ENCODE measurements around the gene NR1D2. TPM values are rescaled to one million over a fixed set of nuclear protein-coding genes. Genes with fewer than 3 reads are reported as not detected.

The NR1D2 gene
- total RNA-seq, 5 donors from 2014 or later (not counting 1 experiment from before 2014, with no cell fraction given): 44.4 to 96.7 (median 51.7) TPM

- no peaks in the 10 kb centered on the region for H3K27me3 Mint-ChIP-seq
- peaks cover 38% of the 10 kb centered on the region for H3K36me3 Mint-ChIP-seq
- no peak overlapping the region for H3K27ac ChIP-seq (ENCODE audit: low read length)
- H3K4me3 Mint-ChIP-seq: no peak overlapping the region
- no peak for ATAC-seq (replicated peaks in 1 of 4)
- no peak overlapping the region for H3K27ac Mint-ChIP-seq
- H3K4me1 Mint-ChIP-seq: peaks cover 0 to 5% (median 0%) of the 10 kb centered on the region in 3 donors
- CTCF ChIA-PET: no interaction called here
- no peaks in the 10 kb centered on the region for H3K9me3 ChIP-seq
- no peaks in the 10 kb centered on the region for H3K9me3 Mint-ChIP-seq
- no CpG with 5 or more reads among the region's 4 CpGs for WGBS (ENCODE audit: insufficient coverage)
- H3K4me3 ChIP-seq (ENCODE audit: control insufficient read depth in 1 of 2, extremely low read depth in 1 of 2, low read length in 1 of 2): no peak overlapping the region
- peaks cover 4 to 28% of the 10 kb centered on the region in 2 donors for H3K36me3 ChIP-seq (ENCODE audit: control insufficient read depth in 2 of 2, extremely low read depth in 1 of 2, insufficient read depth in 1 of 2, low read length in 1 of 2)
- no peaks in the 10 kb centered on the region for H3K4me1 ChIP-seq (ENCODE audit: control insufficient read depth in 1 of 2, extremely low read depth in 1 of 2, insufficient read depth in 2 of 2, low read length in 2 of 2)
- no peaks in the 10 kb centered on the region for H3K27me3 ChIP-seq (replicated peaks in 1 of 2; ENCODE audit: control insufficient read depth in 2 of 2, extremely low read depth in 1 of 2, insufficient read depth in 2 of 2, low read length in 1 of 2)
- DNase-seq: no peak
- POLR2A ChIA-PET: interaction anchor here in 1 of 2 donors (0.6 kb wide), 1 partner anchor 68 kb away, joined by 7 read pairs; no protein-coding TSS in a partner anchor
Observed at GRCh38 chr3:23976555-23976954, 31.5 kb downstream of the NR1D2 start.

- Histone ChIP-seq H3K9me3 (no peaks in the 10 kb centered on the region), H3K36me3 (ENCODE audit: control insufficient read depth in 2 of 2, extremely low read depth in 1 of 2, insufficient read depth in 1 of 2, low read length in 1 of 2) (peaks cover 4 to 19% of the 10 kb centered on the region in 2 donors), H3K4me3 (ENCODE audit: control insufficient read depth in 1 of 2, extremely low read depth in 1 of 2, low read length in 1 of 2) (no peak overlapping the region), H3K27me3 (replicated peaks in 1 of 2; ENCODE audit: control insufficient read depth in 2 of 2, extremely low read depth in 1 of 2, insufficient read depth in 2 of 2, low read length in 1 of 2) (no peaks in the 10 kb centered on the region), H3K4me1 (ENCODE audit: control insufficient read depth in 1 of 2, extremely low read depth in 1 of 2, insufficient read depth in 2 of 2, low read length in 2 of 2) (no peaks in the 10 kb centered on the region), H3K27ac (ENCODE audit: low read length) (no peak overlapping the region)
- H3K4me3 Mint-ChIP-seq: no peak overlapping the region
- no peaks in the 10 kb centered on the region for H3K9me3 Mint-ChIP-seq
- POLR2A ChIA-PET: interaction anchor here in 1 of 2 donors (0.5 kb wide), 1 partner anchor 73 kb away, joined by 4 read pairs; no protein-coding TSS in a partner anchor
- H3K4me1 Mint-ChIP-seq: peaks cover 0 to 9% (median 0%) of the 10 kb centered on the region in 3 donors
- peaks cover 23% of the 10 kb centered on the region for H3K36me3 Mint-ChIP-seq
- ATAC-seq (replicated peaks in 1 of 4): no peak
- H3K27me3 Mint-ChIP-seq: no peaks in the 10 kb centered on the region
- no peak overlapping the region for H3K27ac Mint-ChIP-seq
- no peak for DNase-seq
- CTCF ChIA-PET: interaction anchor here in 1 of 2 donors (1.3 kb wide), 1 partner anchor 11 kb away, joined by 3 read pairs; no protein-coding TSS in a partner anchor
Observed at GRCh38 chr3:23979569-23979968, 34.5 kb downstream of the NR1D2 start.

- peak in 2 of 4 experiments; percentile 10 to 26 for ATAC-seq (replicated peaks in 1 of 4)
- no peaks in the 10 kb centered on the region for H3K27me3 Mint-ChIP-seq
- H3K9me3 Mint-ChIP-seq: peaks cover 0 to 3% (median 0%) of the 10 kb centered on the region in 3 donors
- 87% methylated on average over 7 of the region's 7 CpGs for WGBS (ENCODE audit: insufficient coverage)
- no peak overlapping the region for H3K27ac Mint-ChIP-seq
- Histone ChIP-seq H3K36me3 (ENCODE audit: control insufficient read depth in 2 of 2, extremely low read depth in 1 of 2, insufficient read depth in 1 of 2, low read length in 1 of 2) (peaks cover 4 to 14% of the 10 kb centered on the region in 2 donors), H3K27ac (ENCODE audit: low read length) (no peak overlapping the region), H3K4me3 (ENCODE audit: control insufficient read depth in 1 of 2, extremely low read depth in 1 of 2, low read length in 1 of 2) (no peak overlapping the region), H3K4me1 (ENCODE audit: control insufficient read depth in 1 of 2, extremely low read depth in 1 of 2, insufficient read depth in 2 of 2, low read length in 2 of 2) (no peaks in the 10 kb centered on the region), H3K9me3 (no peaks in the 10 kb centered on the region), H3K27me3 (replicated peaks in 1 of 2; ENCODE audit: control insufficient read depth in 2 of 2, extremely low read depth in 1 of 2, insufficient read depth in 2 of 2, low read length in 1 of 2) (no peaks in the 10 kb centered on the region)
- peaks cover 18% of the 10 kb centered on the region for H3K36me3 Mint-ChIP-seq
- H3K4me3 Mint-ChIP-seq: no peak overlapping the region
- ChIA-PET CTCF (interaction anchor here in 1 of 2 donors (0.6 kb wide), 1 partner anchor 174 kb away, joined by 3 read pairs; no protein-coding TSS in a partner anchor), POLR2A (interaction anchor here (0.5 to 0.7 kb wide), 2 partner anchors 18 to 19 kb away, joined by 3 to 5 read pairs; no protein-coding TSS in a partner anchor)
- DNase-seq: no peak
- H3K4me1 Mint-ChIP-seq: peaks cover 0 to 9% (median 0%) of the 10 kb centered on the region in 3 donors
Observed at GRCh38 chr3:23981136-23981535, 36.0 kb downstream of the NR1D2 start.

GRCh38 chr3:23981955-23982354, 36.9 kb downstream of the NR1D2 start:
- H3K4me3 ChIP-seq (ENCODE audit: control insufficient read depth in 1 of 2, extremely low read depth in 1 of 2, low read length in 1 of 2): no peak overlapping the region
- WGBS (ENCODE audit: insufficient coverage): 83% methylated on average over 5 of the region's 5 CpGs
- H3K27ac Mint-ChIP-seq: no peak overlapping the region
- H3K27me3 ChIP-seq (replicated peaks in 1 of 2; ENCODE audit: control insufficient read depth in 2 of 2, extremely low read depth in 1 of 2, insufficient read depth in 2 of 2, low read length in 1 of 2): no peaks in the 10 kb centered on the region
- H3K36me3 ChIP-seq (ENCODE audit: control insufficient read depth in 2 of 2, extremely low read depth in 1 of 2, insufficient read depth in 1 of 2, low read length in 1 of 2): peaks cover 0 to 8% of the 10 kb centered on the region in 2 donors
- no peaks in the 10 kb centered on the region for H3K9me3 ChIP-seq
- peaks cover 13% of the 10 kb centered on the region for H3K36me3 Mint-ChIP-seq
- H3K4me1 ChIP-seq (ENCODE audit: control insufficient read depth in 1 of 2, extremely low read depth in 1 of 2, insufficient read depth in 2 of 2, low read length in 2 of 2): no peaks in the 10 kb centered on the region
- H3K27me3 Mint-ChIP-seq: no peaks in the 10 kb centered on the region
- ChIA-PET CTCF (no interaction called here), POLR2A (interaction anchor here (0.5 to 0.7 kb wide), 2 partner anchors 19 to 135 kb away, joined by 3 read pairs; no protein-coding TSS in a partner anchor)
- peaks cover 0 to 9% (median 0%) of the 10 kb centered on the region in 3 donors for H3K4me1 Mint-ChIP-seq
- H3K4me3 Mint-ChIP-seq: no peak overlapping the region
- DNase-seq (no peak), ATAC-seq (replicated peaks in 1 of 4) (peak in 3 of 4 experiments; percentile 17 to 29 (median 28))
- no peak overlapping the region for H3K27ac ChIP-seq (ENCODE audit: low read length)
- peaks cover 0 to 3% (median 0%) of the 10 kb centered on the region in 3 donors for H3K9me3 Mint-ChIP-seq

GRCh38 chr3:23984934-23985333, 39.8 kb downstream of the NR1D2 start:
- H3K4me1 Mint-ChIP-seq: peaks cover 0 to 9% (median 0%) of the 10 kb centered on the region in 3 donors
- Histone ChIP-seq H3K27ac (ENCODE audit: low read length) (no peak overlapping the region), H3K36me3 (ENCODE audit: control insufficient read depth in 2 of 2, extremely low read depth in 1 of 2, insufficient read depth in 1 of 2, low read length in 1 of 2) (no peaks in the 10 kb centered on the region), H3K4me1 (ENCODE audit: control insufficient read depth in 1 of 2, extremely low read depth in 1 of 2, insufficient read depth in 2 of 2, low read length in 2 of 2) (no peaks in the 10 kb centered on the region), H3K27me3 (replicated peaks in 1 of 2; ENCODE audit: control insufficient read depth in 2 of 2, extremely low read depth in 1 of 2, insufficient read depth in 2 of 2, low read length in 1 of 2) (no peaks in the 10 kb centered on the region), H3K9me3 (no peaks in the 10 kb centered on the region), H3K4me3 (ENCODE audit: control insufficient read depth in 1 of 2, extremely low read depth in 1 of 2, low read length in 1 of 2) (no peak overlapping the region)
- H3K27me3 Mint-ChIP-seq: no peaks in the 10 kb centered on the region
- ChIA-PET CTCF (no interaction called here), POLR2A (no interaction called here)
- DNase-seq (no peak), ATAC-seq (replicated peaks in 1 of 4) (no peak)
- WGBS (ENCODE audit: insufficient coverage): 100% methylated on average over 3 of the region's 3 CpGs
- no peak overlapping the region for H3K27ac Mint-ChIP-seq
- peaks cover 0 to 3% (median 0%) of the 10 kb centered on the region in 3 donors for H3K9me3 Mint-ChIP-seq
- no peak overlapping the region for H3K4me3 Mint-ChIP-seq
- H3K36me3 Mint-ChIP-seq: peaks cover 4% of the 10 kb centered on the region

GRCh38 chr3:23985747-23986544, 40.9 kb downstream of the NR1D2 start:
- H3K27ac ChIP-seq (ENCODE audit: low read length): no peak overlapping the region

More at GRCh38 chr3:23985747-23986544, 40.9 kb downstream of the NR1D2 start:
- no peaks in the 10 kb centered on the region for H3K9me3 ChIP-seq
- H3K27ac Mint-ChIP-seq: no peak overlapping the region
- no peaks in the 10 kb centered on the region for H3K27me3 Mint-ChIP-seq
- ChIA-PET POLR2A (no interaction called here), CTCF (no interaction called here)
- no peaks in the 10 kb centered on the region for H3K27me3 ChIP-seq (replicated peaks in 1 of 2; ENCODE audit: control insufficient read depth in 2 of 2, extremely low read depth in 1 of 2, insufficient read depth in 2 of 2, low read length in 1 of 2)
- no peak overlapping the region for H3K4me3 Mint-ChIP-seq
- peaks cover 0 to 3% (median 0%) of the 10 kb centered on the region in 3 donors for H3K9me3 Mint-ChIP-seq
- ATAC-seq (replicated peaks in 1 of 4) (no peak), DNase-seq (no peak)
- no peaks in the 10 kb centered on the region for H3K36me3 Mint-ChIP-seq
- H3K4me1 Mint-ChIP-seq: peaks cover 0 to 9% (median 0%) of the 10 kb centered on the region in 3 donors
- H3K4me1 ChIP-seq (ENCODE audit: control insufficient read depth in 1 of 2, extremely low read depth in 1 of 2, insufficient read depth in 2 of 2, low read length in 2 of 2): no peaks in the 10 kb centered on the region
- no CpG with 5 or more reads among the region's 1 CpG for WGBS (ENCODE audit: insufficient coverage)
- H3K36me3 ChIP-seq (ENCODE audit: control insufficient read depth in 2 of 2, extremely low read depth in 1 of 2, insufficient read depth in 1 of 2, low read length in 1 of 2): no peaks in the 10 kb centered on the region
- no peak overlapping the region for H3K4me3 ChIP-seq (ENCODE audit: control insufficient read depth in 1 of 2, extremely low read depth in 1 of 2, low read length in 1 of 2)
